NCI-H1694 (cell line): ENCODE results near the gene SLC5A5.

Source experiments
- DNase-seq: peaks from one replicate; lab custom pipeline; 2025; lab: John Stamatoyannopoulos, UW

SLC5A5 gene

DNA sequence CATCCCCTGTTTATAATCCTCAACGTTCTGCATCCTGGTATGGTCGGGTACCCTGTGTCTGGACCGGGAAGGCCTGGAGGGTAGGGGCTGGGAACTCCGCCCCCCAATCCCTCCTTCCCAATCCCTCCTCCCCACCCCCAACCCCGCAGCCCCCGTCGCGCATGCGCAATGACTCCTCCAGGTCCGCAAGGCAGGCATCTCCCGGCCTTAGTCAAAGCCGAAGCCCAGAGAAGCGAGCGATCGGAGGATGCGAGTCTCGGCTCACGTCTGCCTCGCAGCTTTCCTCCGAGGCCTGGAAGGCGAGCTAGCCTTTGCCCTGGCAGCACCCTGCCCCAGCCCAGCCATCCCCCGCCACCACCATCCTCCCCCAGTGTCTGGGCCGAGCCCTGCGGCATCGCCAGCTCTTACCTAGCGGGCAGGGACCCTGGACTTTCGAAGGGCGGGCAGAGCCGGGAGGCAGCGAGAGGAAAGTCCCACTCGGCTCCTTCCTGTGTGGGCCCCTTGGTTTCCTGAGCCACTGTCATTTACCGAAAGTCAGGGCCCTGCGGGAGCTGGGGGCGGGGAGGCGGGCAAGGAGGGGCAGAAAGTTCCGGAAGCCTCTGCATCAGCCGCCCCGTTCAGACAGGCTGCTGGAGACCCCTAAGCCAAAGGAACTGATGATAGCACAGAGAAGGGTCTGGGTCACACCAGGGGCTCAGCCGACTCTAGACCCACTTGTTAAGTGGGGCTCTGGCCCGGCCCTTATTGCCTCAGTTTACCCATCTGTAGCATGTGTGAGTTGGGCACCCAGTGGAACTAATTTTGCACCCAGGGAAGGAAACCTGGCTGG lies 24.0 kb upstream of the SLC5A5 start, which contains the start of gene JAK3:
Gene JAK3, minus strand, starts transcription at position 445 of the 829 bp plus-strand sequence. CDS start 3,565 bp downstream, outside the sequence.
- DNase-seq, result no peak

- DNase-seq, result no peak
Observed at GRCh38 chr19:17848595-17849292, 23.0 kb upstream of the SLC5A5 start.

DNA sequence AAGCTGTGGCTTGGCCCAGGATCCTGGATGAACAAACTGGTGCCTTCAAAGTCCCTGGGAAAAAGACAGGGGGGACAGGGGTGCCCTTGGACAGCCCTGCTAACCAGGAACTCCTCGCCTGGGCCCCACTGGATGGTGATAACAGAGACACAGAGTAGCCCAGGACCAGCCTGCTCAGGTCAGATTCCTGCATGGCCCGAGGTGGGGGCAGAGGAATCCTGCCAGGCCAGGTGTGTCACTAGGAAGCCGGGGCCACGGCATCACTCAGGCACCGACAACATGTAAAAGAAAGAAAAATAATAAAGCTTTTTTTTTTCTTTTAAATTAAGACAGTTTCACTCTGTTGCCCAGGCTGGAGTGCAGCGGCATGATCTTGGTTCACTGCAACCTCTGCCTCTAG lies 17.7 kb upstream of the SLC5A5 start:
- DNase-seq, result no peak

DNA sequence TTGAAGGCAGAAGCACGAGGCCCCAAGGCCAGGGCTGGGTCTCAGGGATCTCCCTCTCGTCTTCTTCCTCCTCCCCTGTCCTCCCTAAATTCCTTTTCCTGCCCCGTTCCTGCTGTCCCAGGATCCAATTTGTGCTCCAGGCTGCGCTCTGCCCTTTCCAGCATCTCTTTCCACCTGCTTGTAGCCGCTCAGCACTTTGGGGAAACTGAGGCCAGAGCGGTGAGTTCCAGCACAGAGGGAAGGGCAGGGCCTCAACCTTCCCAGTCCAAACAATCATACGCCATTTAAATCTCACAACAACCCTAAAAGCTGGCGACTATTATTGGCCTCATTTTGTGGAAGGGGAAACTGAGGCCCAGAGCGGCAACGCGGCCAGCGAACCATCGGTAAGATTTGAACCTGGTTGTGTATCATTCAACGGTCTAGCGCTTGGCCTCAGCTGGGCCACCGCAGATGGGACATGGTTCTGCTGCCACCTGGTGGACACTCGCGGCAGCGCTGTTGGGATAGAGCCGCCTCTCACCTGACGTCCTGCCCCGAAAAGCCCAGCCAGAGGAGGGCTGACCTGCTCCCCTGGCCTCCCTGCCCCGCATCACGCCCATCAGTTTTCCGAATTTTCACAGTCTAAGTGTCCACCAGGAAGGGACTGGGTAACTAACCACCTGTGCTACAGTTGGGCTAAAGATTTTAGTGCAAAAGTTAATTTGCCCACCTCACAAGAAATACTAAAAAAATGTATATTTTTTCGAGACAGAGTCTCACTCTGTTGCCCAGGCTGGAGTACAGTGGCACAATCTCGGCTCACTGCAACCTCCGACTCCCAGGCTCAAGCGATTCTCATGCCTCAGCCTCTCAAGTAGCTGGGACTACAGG lies 16.2 kb upstream of the SLC5A5 start:
- peak; percentile 63 for DNase-seq

DNA sequence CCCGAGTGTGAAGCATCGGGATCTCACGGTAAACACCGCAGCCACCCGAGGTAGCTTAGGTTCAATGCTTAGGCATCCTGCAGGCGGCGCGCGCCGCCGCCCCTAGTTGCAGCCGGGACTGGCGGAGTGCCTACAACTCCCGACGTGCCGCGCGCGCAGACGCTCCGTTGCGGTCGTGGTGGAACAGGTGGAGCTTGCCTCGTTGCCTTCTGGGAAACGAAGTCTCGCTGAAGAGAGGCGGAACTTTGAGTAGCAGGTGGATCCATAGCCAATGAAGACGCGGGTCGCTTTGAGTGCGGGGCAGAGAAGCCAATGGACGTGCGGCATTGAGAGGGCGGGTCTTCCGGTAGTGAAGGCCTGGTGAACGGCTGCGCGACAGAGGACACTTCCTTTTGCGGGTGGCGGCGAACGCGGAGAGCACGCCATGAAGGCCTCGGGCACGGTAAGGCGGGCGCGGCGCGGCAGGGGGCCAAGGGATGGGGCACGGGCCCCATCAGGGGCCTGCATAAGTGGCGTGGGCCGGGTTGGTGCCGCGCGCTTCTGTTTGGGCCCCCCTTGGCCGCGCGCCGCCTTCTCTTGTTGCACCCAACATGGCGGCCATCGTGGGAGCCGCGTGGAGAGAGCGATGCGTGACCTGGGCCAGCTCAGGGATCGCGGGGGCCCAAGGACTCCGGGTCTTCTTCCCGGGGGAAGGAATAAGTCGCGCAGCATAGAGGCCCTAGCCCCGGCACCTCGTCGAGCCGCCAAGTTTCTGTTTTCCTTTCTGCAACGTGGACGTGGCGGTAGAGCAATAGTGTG lies 12.0 kb upstream of the SLC5A5 start, which contains the start of gene RPL18A:
Gene RPL18A, plus strand, starts transcription at position 378 of the 798 bp plus-strand sequence. Its CDS starts 47 bp downstream, at position 425.
- peak; percentile 96 for DNase-seq

- no peak for DNase-seq
Observed at GRCh38 chr19:17860331-17860992, 11.3 kb upstream of the SLC5A5 start.

- DNase-seq, result no peak
Observed at GRCh38 chr19:17860993-17861360, 10.8 kb upstream of the SLC5A5 start.

GRCh38 chr19:17861542-17862402 lies 10.0 kb upstream of the SLC5A5 start:
- DNase-seq, result no peak

DNA sequence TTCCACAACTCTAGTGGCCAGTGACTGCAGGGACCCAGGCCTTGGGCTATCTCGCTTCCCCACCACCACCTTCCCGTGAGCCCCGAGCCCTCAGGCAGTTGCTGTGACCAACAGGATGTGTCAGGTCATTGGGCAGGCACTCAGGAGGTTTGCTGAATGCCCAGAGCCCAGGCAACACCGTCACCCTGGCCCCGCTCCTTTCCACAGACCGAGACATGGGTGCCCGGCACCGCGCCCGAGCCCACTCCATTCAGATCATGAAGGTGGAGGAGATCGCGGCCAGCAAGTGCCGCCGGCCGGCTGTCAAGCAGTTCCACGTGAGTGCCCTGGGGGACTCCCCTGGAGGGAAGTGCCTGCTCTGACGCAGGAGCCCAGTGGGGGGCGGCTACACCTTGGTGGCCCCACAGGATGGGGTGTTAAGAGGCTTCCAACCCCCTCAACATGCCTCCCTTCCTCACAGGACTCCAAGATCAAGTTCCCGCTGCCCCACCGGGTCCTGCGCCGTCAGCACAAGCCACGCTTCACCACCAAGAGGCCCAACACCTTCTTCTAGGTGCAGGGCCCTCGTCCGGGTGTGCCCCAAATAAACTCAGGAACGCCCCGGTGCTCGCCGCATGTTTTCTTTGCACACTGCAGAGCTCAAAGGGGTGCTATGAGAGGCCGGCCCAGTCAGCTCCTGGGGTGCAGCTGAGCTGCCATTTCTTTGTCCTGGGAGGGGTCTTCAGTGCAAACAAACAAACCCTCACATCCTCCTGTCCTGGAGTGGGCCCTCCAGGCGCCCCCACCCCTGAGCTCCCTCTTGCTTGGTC lies 8.8 kb upstream of the SLC5A5 start:
- no peak for DNase-seq

GRCh38 chr19:17863520-17864182 lies 8.1 kb upstream of the SLC5A5 start:
- no peak for DNase-seq

GRCh38 chr19:17865364-17866311 lies 6.1 kb upstream of the SLC5A5 start:
- no peak for DNase-seq

- DNase-seq, result no peak
Observed at GRCh38 chr19:17866312-17866963, 5.3 kb upstream of the SLC5A5 start.

GRCh38 chr19:17866964-17867486 lies 4.7 kb upstream of the SLC5A5 start:
- no peak for DNase-seq

DNA sequence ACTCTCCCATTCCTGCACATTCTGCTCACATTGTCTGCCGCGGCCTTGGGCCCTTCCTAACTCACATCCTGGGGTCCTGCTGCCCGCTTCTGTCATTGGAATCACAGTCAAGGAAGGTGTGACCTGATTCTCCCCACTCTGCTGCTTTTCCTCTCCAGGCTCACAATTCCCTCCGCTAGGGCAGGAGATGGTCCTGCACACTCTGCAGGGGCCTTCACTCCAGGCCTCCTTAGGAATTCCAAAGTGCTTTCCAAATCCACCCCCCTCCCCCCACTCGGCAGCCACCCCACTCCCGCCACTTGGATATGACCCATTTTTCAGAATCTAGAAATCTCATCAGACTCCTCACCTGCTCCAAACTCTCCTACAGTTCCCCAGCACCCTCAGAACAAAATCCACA lies 3.1 kb upstream of the SLC5A5 start:
- DNase-seq, result no peak

DNA sequence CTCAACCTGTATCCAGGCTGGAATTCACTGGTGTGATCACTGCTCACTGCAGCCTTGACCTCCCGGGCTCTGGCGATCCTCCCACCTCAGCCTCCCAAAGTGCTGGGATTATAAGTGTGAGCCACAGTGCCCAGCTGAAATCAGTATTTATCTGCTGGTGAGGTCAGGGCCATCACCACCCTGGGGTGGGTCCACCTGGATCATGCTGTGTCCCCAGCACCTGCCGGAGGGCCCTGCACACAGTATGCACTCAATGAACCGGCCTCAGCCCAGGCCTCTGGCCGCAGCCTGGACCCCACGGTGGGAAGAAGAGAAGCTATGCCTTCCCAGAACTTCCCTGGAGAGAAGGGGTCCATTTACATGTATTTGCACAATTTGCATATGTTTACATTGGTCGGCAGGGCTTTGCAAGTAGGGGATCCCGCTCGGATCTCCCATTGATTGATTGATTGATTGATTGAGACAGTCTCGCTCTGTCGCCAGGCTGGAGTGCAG lies 2.6 kb upstream of the SLC5A5 start:
- DNase-seq, result no peak
